CD4-positive, alpha-beta T cell treated with Interleukin-6 at 100 ng/mL for 8 hours (primary cell): ENCODE measurements around the gene KCNQ1OT1.

Experiments
- DNase-seq: peaks from one replicate; pipeline ENCODE4 v3.0.0-alpha.2; 2020; ENCODE audit warnings: mixed read lengths, low spot score

The KCNQ1OT1 gene

DNA sequence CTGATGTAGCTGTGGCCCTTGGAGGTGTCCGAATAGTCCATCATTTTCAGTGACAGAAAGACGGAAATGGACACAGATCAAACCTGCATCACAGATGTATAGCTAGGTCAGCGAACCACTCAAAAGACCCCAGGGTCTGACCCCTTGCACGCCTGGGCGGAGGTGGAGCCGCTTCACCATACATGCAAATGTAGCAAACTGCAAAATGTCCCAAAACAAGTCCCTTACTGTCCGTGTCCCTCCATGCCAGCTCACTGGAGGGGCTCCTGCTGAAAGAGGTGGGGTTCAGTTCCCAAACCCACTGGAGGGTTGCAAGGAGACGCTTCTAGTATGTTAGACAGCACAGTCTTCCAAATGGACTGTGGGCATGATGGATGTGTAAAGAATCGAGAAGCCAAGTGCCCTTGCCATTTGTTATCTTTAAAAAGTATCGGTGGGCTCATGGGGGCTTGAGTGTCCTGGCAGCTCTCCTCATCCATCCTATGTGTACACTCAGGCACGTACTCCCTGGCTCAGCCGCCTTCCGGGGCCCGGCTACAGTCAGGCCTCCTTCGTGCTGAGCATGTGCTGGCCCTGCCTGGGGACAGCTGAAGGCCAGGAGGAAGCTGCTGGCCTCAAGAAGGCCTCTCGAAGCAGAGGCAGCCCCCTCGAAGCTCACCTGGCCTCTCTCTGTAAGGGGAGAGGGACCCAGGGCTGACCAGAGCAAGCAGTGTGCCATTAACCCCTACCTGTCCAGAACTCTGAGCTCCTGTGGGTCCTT lies 20.2 kb upstream of the KCNQ1OT1 start:
- DNase-seq = no peak

GRCh38 chr11:2718817-2719438 lies 19.1 kb upstream of the KCNQ1OT1 start:
- DNase-seq = no peak

GRCh38 chr11:2717561-2718325 lies 17.9 kb upstream of the KCNQ1OT1 start:
- DNase-seq = no peak

DNA sequence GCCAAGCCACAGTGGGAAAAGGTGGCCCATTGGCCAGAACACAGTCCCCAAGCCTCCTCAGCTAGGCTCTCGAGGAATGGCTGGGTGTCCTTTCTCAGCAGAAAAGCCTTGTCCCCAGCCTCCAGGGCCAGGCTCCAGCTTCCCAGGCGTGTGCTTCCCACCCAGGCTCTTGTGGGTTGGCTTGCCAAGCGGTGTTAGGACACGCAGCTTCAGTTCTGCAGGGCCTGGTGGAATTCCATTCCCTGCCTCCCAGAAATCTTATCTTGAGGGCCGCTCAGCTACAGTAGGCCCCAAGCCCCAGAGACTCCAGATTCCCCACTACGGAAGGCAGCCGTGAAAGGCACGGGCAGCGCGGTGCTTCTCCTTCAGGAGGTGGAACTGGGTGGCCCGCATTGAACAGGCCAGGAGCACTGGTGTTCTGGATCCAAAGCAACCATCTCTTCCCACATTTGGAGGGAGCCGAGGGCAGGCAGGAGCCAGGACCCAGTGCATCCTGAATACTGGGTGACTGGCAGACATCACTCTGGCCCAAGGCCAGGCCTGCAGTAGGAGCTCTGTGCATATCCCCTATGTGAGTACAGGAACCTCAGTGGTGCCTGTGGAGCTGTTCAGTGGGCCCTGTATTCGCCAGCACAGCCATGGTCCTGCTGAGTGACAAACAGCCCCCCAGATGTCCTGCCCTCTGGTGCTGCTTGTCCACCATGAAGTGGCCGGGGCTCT lies 16.7 kb upstream of the KCNQ1OT1 start:
- no peak for DNase-seq

DNA sequence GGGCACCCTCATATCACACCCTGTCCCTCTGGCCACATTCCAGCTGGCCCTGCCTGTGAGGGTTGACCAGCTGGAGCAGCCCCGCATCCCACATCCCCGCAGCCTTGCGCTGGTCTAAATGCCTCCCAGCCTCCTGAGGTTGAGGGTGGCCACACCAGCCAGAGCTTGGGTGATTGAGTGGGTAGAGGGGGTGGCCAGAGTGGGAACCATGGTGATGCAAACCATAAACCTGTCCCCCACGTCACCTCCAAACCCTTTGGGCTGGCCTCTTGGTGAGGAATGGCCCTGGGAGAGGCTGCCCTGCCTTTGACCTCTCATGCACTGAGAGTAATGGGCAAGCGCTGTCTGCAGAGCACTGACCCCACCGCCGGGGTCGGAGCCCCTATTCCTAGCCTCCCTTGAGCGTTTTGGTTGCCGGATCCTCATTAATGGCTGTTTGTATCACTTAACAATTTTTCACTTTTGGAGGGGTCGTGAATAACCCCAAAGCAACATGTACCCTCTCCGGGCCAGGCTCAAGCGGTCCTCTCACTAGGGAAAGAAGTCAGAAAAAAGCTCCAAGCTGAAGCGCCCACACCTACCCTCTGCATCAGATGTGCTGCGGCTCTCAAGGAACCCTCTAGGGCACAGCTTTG lies 16.0 kb upstream of the KCNQ1OT1 start:
- no peak for DNase-seq

- DNase-seq = no peak
These were observed 15.1 kb upstream of the KCNQ1OT1 start for GRCh38 chr11:2714871-2715270.

DNA sequence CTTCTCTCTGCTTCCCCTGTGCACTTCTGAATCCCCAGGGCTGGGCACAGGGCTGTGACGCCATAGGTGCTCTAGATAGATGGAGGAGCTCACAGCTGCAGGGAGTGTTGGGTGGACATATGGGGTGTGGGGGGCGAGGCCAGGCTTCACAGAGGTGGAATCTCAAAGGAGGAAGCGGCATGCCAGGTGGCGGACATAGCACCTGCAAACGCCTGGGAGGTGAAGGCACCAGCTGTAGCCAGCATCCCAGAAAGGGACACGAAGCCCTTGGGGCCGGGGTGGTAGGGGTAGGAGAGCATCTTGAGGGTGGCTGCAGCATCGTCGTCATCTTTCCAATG lies 14.6 kb upstream of the KCNQ1OT1 start:
- no peak for DNase-seq

DNA sequence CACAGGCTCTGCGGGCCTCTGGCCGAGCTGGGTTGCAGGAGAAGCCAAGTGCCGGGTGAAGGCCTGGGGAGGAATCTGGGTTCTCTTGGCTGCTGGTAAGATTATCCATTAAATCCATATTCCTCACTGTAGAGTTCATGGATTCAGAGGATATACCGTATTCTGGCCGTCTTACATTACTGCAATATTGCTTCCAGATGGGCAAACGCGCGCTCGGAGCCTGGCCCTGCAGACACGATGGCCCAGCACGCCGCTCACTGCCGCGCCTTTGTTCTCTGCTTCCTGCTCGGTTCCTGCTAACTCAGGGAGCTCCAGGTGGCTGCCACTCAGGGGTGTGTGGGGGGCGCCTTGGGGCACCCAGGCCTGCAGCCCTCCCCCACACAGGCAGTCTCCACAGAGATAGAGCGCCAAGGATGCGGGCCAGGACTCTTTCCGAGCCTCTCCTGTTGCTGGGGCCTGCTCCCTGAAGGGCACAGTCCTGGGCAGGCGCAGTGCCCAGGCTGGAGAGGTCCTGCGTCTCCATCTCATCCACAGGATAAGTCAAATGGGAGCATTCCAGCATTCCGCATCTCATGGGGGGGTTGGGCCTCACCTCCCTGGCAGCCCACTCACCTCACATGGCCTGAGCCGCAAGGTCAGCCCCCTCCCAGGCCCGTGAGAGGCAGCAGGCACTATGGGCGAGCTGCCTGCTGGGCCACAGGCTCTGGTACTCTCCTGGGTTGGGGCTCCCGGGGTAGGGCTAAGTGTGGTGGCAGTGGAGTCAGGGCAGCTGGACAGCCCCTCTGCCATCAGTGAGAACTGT lies 14.1 kb upstream of the KCNQ1OT1 start:
- DNase-seq = no peak

- DNase-seq = no peak
These were observed 13.3 kb upstream of the KCNQ1OT1 start for GRCh38 chr11:2713094-2713493.

GRCh38 chr11:2711161-2711560 lies 11.4 kb upstream of the KCNQ1OT1 start:
- DNase-seq = no peak

- DNase-seq = no peak
These were observed 9.6 kb upstream of the KCNQ1OT1 start for GRCh38 chr11:2709429-2709828.

DNA sequence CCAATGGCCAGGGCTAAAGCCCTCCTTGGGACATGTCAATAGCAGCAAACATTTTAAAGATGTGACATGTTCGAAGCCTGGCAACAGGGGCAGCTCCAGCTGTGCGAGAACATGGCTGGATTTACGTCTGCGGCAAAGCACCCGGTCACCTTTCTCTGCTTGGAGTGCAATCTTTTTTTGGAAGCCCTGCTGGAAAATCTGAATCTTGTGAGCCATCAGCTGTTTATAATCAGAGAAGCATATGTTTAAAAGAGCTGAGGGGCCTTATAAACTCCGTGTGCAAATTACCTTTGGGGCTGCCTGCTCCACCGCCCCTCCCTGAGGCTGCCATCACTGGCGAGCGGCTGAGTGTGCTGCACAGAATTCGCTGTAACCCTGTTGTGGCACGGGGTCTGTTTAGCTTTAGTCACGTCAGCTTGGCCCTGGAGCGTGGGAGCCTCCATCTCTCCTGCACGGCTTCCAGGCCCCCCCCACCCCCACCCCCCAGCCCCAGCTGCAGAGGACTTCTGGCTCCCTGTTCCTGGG lies 9.0 kb upstream of the KCNQ1OT1 start:
- DNase-seq = no peak

GRCh38 chr11:2708151-2708581 lies 8.4 kb upstream of the KCNQ1OT1 start:
- no peak for DNase-seq

DNA sequence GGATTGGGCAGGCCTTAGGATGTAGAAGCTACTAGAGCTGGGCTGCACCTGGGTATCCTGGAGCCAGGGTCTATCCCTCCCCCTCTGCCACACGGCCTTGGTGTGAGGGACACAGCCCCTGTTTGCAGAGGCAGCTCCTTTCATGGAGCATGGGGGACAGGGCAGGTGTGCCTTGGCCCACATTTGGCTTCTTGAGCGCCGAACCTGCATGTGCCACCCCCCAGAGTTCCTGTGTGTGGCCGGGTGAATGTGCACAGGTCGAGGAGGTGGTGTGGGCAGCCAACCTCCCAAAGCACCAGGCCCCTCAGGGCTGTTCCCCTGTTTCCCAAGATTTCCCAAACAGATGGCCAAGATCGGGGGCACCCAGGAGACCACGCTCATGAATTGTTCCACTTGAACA lies 7.9 kb upstream of the KCNQ1OT1 start:
- no peak for DNase-seq

GRCh38 chr11:2706321-2706720 lies 6.5 kb upstream of the KCNQ1OT1 start:
- DNase-seq = no peak

DNA sequence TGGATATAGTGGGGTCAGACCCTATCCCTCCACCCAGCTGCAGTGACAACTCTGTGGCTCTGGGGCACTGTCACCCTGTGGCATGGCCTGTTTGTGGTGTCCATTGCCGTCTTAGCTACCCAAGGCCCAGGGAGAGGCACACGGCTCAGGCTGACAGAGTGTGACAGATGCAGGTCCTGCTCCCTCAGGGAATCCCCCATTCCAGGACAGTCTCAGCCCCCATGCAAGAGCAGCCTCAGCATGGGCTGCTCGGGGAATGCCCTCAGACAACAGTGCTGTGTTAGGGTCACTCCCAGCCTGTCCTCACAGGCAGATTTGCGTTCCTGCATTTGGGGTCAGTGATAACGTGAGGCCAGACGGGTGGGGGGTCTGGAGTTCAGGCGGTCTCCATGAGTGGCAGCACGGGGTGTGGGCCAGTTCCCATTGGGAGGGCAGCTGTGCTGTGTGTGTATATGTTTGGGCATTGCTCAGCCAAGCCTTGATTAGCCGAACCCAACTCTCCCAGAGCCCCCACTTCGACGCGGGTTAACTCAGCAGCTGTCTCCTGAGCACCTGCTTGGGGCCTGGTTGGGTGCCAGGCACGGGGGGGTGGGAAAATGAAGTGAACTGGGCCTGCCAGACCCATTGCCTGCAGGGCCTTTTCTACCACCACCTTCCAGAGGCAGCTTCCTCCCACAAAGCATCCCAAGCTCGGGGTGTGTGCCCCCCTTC lies 5.3 kb upstream of the KCNQ1OT1 start:
- no peak for DNase-seq

DNA sequence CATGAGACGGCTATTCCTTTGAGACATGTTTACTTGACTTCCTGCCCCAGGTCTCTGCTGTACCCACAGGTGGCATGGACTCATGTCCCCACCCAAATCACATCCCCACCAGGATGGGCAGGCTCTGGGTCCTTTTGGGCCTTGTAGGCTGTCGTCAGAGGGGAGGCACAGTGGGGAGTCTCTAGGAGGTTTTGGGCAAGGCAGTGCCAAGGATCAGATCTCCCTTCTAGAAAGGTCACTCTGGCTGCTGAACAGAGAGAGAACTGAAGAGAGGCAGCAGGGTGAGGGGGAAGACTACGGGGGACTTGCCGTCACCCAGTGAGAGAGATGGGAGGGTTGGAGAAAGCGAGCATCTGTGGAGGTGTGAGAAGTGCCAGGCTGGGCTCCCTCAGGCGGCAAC lies 4.6 kb upstream of the KCNQ1OT1 start:
- no peak for DNase-seq

GRCh38 chr11:2703363-2704141 lies 3.8 kb upstream of the KCNQ1OT1 start:
- no peak for DNase-seq

- DNase-seq = no peak
These were observed 3.1 kb upstream of the KCNQ1OT1 start for GRCh38 chr11:2702771-2703362.
